Natural killer cell (primary cell): Measurements from ENCODE around the gene IRF4. TPM values are rescaled to one million over a fixed set of nuclear protein-coding genes. Genes with fewer than 3 reads are reported as not detected.

Source experiments
- ATAC-seq, 3 donors: fragments of 150-1000 bp in 2 of 3; fragments of 200-7000 bp in 1 of 3; cut with Tn5 transposase; 1 replicate in 1 of 3; 2 replicates in 2 of 3; pipeline ENCODE4 v1.10.0; 2021; ENCODE audit warnings: mild to moderate bottlenecking in 2 of 3, moderate library complexity in 2 of 3
- DNase-seq, 2 donors: peaks; one replicate each; pipeline versions ENCODE4 v3.0.0 to v3.0.0-alpha.2; 2013 to 2021; ENCODE audit warnings: mixed read lengths in 1 of 2
- H3K27ac ChIP-seq: one replicate; pipeline ENCODE4 v1.5.1; 2013; ENCODE audit warnings: mild to moderate bottlenecking, low read length
- H3K27me3 ChIP-seq: one replicate; pipeline ENCODE4 v1.6.1; 2013; ENCODE audit warnings: low read length; ENCODE audit not compliant: control insufficient read depth, insufficient read depth
- H3K36me3 ChIP-seq: one replicate; pipeline ENCODE4 v1.6.1; 2013; ENCODE audit warnings: low read length; ENCODE audit not compliant: control insufficient read depth, insufficient read depth
- H3K4me1 ChIP-seq: one replicate; pipeline ENCODE4 v1.6.1; 2013; ENCODE audit warnings: low read length; ENCODE audit not compliant: control insufficient read depth, insufficient read depth
- H3K4me3 ChIP-seq: one replicate; pipeline ENCODE4 v1.5.1; 2013; ENCODE audit warnings: low read length
- H3K9me3 ChIP-seq: one replicate; pipeline ENCODE4 v1.6.1; 2013; ENCODE audit warnings: low read length; ENCODE audit not compliant: control insufficient read depth, insufficient read depth
- H3K27ac Mint-ChIP-seq, 2 donors: one replicate each; pipeline ENCODE4 v1.8.0; 2022; ENCODE audit warnings: mild to moderate bottlenecking in 2 of 2, mixed read lengths in 2 of 2, moderate library complexity in 1 of 2
- H3K27me3 Mint-ChIP-seq, 2 donors: one replicate each; pipeline ENCODE4 v1.8.0; 2022; ENCODE audit warnings: low read depth in 2 of 2, mixed read lengths in 2 of 2
- H3K36me3 Mint-ChIP-seq: one replicate; pipeline ENCODE4 v1.8.0; 2022; ENCODE audit warnings: mixed read lengths
- H3K4me1 Mint-ChIP-seq, 2 donors: one replicate each; pipeline ENCODE4 v1.8.0; 2022; ENCODE audit warnings: mixed read lengths in 2 of 2
- H3K4me3 Mint-ChIP-seq: one replicate; pipeline ENCODE4 v1.8.0; 2022; ENCODE audit warnings: mild to moderate bottlenecking, moderate library complexity, mixed read lengths
- H3K9me3 Mint-ChIP-seq, 2 donors: one replicate each; pipeline ENCODE4 v1.8.0; 2022; ENCODE audit warnings: mixed read lengths in 2 of 2
- WGBS: methylation state at CpG from one replicate; pipeline ENCODE4 v1.1.7; 2013; ENCODE audit warnings: missing lambda C conversion rate; ENCODE audit not compliant: insufficient coverage; 5-methylcytosine and 5-hydroxymethylcytosine counted together
- intact Hi-C: fragments of 100-400 bp; cut with micrococcal nuclease; formaldehyde crosslinking; loops from one replicate; pipeline ENCODE4 v1.14.2; 2022
- total RNA-seq, 4 donors: library from RNA; stranded (reverse); fragments of 120-200 nt in 1 of 4; gene quantifications; one replicate each; pipeline versions ENCODE4 v1.2.3 to v1.2.4, GENCODE V29; 2013 to 2022
- TF ChIP-seq, protein P1 (sequence below): fragments of 200-600 bp; IDR thresholded peaks from one replicate; pipeline ENCODE4 v1.8.0; 2022; ENCODE audit warnings: antibody characterized with exemption

IRF4 gene
- total RNA-seq, 3 donors from 2014 or later (not counting 1 experiment from before 2014, with no cell fraction given): 3.5 to 37.5 (median 3.5) TPM

DNA sequence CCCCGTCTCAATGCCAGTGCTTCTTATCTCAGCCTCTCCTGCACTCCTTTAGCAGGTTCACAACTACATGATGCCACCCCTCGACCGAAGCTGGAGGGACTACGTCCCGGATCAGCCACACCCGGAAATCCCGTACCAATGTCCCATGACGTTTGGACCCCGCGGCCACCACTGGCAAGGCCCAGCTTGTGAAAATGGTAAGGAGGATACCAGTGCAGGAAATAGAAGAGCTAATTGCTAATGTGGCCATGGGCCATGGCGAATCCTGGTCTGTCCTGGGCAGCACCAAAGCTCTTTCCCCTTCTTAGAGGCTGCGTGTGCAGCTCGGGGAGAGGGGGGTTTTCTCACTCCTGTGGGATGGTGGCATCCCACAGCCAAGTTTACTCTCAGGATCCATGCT, 5.5 kb downstream of the IRF4 start:
- Mint-ChIP-seq H3K27ac (no peak overlapping the region), H3K9me3 (no peaks in the 10 kb centered on the region), H3K27me3 (peaks cover 15 to 24% of the 10 kb centered on the region in 2 donors), H3K4me1 (peaks cover 6 to 17% of the 10 kb centered on the region in 2 donors), H3K4me3 (no peak overlapping the region), H3K36me3 (no peaks in the 10 kb centered on the region)
- ATAC-seq (no peak), DNase-seq (no peak)
- Histone ChIP-seq H3K27ac (no peak overlapping the region), H3K27me3 (peaks cover 3% of the 10 kb centered on the region), H3K9me3 (no peaks in the 10 kb centered on the region), H3K36me3 (peaks cover 10% of the 10 kb centered on the region), H3K4me3 (no peak overlapping the region), H3K4me1 (peaks cover 13% of the 10 kb centered on the region)
- WGBS: 93% methylated on average over 13 of the region's 13 CpGs
- intact Hi-C loops: no loop called here
- TF ChIP-seq, protein P1, sequence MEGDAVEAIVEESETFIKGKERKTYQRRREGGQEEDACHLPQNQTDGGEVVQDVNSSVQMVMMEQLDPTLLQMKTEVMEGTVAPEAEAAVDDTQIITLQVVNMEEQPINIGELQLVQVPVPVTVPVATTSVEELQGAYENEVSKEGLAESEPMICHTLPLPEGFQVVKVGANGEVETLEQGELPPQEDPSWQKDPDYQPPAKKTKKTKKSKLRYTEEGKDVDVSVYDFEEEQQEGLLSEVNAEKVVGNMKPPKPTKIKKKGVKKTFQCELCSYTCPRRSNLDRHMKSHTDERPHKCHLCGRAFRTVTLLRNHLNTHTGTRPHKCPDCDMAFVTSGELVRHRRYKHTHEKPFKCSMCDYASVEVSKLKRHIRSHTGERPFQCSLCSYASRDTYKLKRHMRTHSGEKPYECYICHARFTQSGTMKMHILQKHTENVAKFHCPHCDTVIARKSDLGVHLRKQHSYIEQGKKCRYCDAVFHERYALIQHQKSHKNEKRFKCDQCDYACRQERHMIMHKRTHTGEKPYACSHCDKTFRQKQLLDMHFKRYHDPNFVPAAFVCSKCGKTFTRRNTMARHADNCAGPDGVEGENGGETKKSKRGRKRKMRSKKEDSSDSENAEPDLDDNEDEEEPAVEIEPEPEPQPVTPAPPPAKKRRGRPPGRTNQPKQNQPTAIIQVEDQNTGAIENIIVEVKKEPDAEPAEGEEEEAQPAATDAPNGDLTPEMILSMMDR: no peak

- Histone ChIP-seq H3K4me1 (peaks cover 8% of the 10 kb centered on the region), H3K9me3 (no peaks in the 10 kb centered on the region), H3K4me3 (no peak overlapping the region), H3K27me3 (peaks cover 3% of the 10 kb centered on the region), H3K27ac (no peak overlapping the region), H3K36me3 (peaks cover 10% of the 10 kb centered on the region)
- ATAC-seq: no peak
- H3K27me3 Mint-ChIP-seq: peaks cover 15 to 20% of the 10 kb centered on the region in 2 donors
- H3K4me3 Mint-ChIP-seq: no peak overlapping the region
- TF ChIP-seq, protein P1: no peak
- intact Hi-C loops: no loop called here
- H3K4me1 Mint-ChIP-seq: peaks cover 6 to 11% of the 10 kb centered on the region in 2 donors
- no peaks in the 10 kb centered on the region for H3K36me3 Mint-ChIP-seq
- peak in 1 of 2 donors; percentile 21 for DNase-seq
- WGBS: 83% methylated on average over 2 of the region's 5 CpGs
- H3K27ac Mint-ChIP-seq: no peak overlapping the region
- H3K9me3 Mint-ChIP-seq: no peaks in the 10 kb centered on the region
These were observed 6.1 kb downstream of the IRF4 start for GRCh38 chr6:397604-398003.

DNA sequence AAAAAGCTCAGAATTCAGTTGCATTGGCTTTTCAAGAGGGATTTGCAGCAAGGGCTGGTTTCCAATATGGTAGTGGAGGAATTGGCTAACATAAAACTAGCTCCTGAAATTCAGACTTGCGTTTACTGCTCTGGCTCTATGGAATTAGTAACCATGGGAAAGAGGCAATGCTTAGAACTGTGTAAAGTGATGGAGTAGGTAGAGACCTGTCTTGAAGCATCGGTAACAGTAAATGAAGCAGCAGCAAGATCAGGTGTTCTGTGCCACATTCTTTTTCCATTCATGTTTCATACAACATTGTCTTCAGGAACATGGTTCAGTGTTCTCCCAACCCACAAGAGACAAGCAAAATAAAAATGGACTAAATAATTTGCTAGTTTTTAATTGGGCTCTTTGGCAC, 6.5 kb downstream of the IRF4 start:
- H3K27me3 Mint-ChIP-seq: peaks cover 15 to 18% of the 10 kb centered on the region in 2 donors
- peaks cover 10% of the 10 kb centered on the region for H3K36me3 ChIP-seq
- H3K4me3 ChIP-seq: no peak overlapping the region
- peaks cover 10% of the 10 kb centered on the region for H3K4me1 ChIP-seq
- no peaks in the 10 kb centered on the region for H3K9me3 Mint-ChIP-seq
- H3K4me1 Mint-ChIP-seq: peaks cover 6 to 7% of the 10 kb centered on the region in 2 donors
- H3K36me3 Mint-ChIP-seq: no peaks in the 10 kb centered on the region
- H3K9me3 ChIP-seq: no peaks in the 10 kb centered on the region
- H3K27me3 ChIP-seq: peaks cover 3% of the 10 kb centered on the region
- DNase-seq: no peak
- no peak overlapping the region for H3K27ac ChIP-seq
- ATAC-seq: no peak
- no peak overlapping the region for H3K4me3 Mint-ChIP-seq
- 94% methylated on average over 2 of the region's 2 CpGs for WGBS
- intact Hi-C loops: no loop called here
- no peak overlapping the region for H3K27ac Mint-ChIP-seq
- TF ChIP-seq, protein P1: no peak

DNA sequence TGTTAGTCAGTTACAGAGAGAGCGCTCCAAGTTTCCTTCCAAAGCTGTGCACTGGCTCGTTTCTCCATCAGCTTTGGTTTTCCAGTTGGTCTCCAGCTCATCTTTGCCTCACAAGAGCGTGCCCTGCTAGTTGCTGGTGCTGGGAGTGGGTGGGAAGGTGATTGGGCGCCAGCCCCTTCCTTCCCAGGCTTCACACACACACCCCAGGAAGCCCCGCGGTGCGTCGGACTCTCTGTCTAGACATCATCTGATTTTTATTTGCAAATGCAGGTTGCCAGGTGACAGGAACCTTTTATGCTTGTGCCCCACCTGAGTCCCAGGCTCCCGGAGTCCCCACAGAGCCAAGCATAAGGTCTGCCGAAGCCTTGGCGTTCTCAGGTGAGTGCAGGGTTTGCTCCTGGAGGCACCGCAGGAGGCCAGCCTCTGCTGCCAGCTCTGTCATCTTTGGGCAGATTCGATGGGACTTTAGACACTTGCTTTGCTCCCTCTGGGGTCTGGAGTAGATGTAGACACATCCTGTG, 7.1 kb downstream of the IRF4 start:
- intact Hi-C loops: no loop called here
- H3K27ac ChIP-seq: no peak overlapping the region

More for the DNA sequence above, 7.1 kb downstream of the IRF4 start:
- H3K27ac Mint-ChIP-seq: no peak overlapping the region
- Histone ChIP-seq H3K36me3 (peaks cover 11% of the 10 kb centered on the region), H3K4me1 (peaks cover 14% of the 10 kb centered on the region), H3K4me3 (no peak overlapping the region), H3K27me3 (peaks cover 1% of the 10 kb centered on the region), H3K9me3 (no peaks in the 10 kb centered on the region)
- WGBS: 93% methylated on average over 11 of the region's 13 CpGs
- H3K4me3 Mint-ChIP-seq: no peak overlapping the region
- H3K27me3 Mint-ChIP-seq: peaks cover 12 to 17% of the 10 kb centered on the region in 2 donors
- DNase-seq (no peak), ATAC-seq (no peak)
- H3K4me1 Mint-ChIP-seq: peaks cover 4% of the 10 kb centered on the region in 2 donors
- no peaks in the 10 kb centered on the region for H3K9me3 Mint-ChIP-seq
- H3K36me3 Mint-ChIP-seq: no peaks in the 10 kb centered on the region
- TF ChIP-seq, protein P1: no peak
